Retinal pigment epithelial cell (primary cell): Measurements from ENCODE around the gene MSI2.

ENCODE experiments used
- DNase-seq: peaks from one replicate; pipeline ENCODE4 v3.0.0-alpha.2; 2010; ENCODE audit warnings: low read depth
- H3K4me3 ChIP-seq: 2 replicates; pipeline ENCODE4 v1.5.1; 2011; ENCODE audit warnings: mild to moderate bottlenecking, low read length, control low read depth, moderate library complexity
- TF ChIP-seq, protein P1 (sequence below): conservative IDR thresholded peaks from 2 replicates; pipeline ENCODE4 v1.5.1; 2011; ENCODE audit warnings: low read depth, low read length, control low read depth, inconsistent platforms

The MSI2 gene

DNA sequence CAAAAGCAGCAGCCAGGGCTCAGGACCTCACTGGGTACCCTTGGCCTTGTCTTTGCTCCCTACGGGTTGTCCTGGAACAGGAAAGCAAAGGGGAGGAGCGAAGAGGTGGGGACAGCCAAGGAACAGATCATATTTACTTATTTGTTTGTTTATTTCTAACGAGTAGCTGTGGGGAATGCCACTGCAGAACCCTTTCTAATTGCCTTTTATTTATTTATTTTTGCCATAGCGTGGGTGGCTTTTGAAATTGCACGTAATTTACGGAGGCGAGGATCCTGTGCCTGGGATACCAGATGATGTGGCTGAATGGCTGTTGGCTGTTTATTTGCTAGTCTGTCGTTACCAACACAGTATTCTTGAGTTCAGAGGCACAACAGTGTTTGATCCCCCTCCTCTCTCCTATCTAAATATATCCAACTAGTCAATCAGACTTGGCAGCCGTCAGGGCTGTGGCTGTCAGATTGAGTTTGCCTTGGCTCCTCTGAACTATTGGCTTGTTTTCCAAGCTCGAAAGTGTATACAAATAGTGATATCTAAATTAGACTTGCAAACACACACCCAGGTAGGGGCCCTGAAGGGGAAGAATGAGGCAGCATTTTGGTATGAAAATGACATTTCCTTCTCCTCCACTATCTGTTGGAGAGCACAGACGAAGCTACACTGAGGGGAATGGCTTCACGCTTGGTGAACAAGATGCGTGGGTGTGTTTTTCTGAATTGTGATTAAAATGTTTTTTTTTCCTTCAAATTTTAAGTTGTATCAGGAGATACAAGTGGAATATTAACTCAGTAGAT, 110.4 kb downstream of the MSI2 start:
- no peak for DNase-seq
- TF ChIP-seq, protein P1, sequence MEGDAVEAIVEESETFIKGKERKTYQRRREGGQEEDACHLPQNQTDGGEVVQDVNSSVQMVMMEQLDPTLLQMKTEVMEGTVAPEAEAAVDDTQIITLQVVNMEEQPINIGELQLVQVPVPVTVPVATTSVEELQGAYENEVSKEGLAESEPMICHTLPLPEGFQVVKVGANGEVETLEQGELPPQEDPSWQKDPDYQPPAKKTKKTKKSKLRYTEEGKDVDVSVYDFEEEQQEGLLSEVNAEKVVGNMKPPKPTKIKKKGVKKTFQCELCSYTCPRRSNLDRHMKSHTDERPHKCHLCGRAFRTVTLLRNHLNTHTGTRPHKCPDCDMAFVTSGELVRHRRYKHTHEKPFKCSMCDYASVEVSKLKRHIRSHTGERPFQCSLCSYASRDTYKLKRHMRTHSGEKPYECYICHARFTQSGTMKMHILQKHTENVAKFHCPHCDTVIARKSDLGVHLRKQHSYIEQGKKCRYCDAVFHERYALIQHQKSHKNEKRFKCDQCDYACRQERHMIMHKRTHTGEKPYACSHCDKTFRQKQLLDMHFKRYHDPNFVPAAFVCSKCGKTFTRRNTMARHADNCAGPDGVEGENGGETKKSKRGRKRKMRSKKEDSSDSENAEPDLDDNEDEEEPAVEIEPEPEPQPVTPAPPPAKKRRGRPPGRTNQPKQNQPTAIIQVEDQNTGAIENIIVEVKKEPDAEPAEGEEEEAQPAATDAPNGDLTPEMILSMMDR, result no peak
- no peak overlapping the region for H3K4me3 ChIP-seq

- no peak overlapping the region for H3K4me3 ChIP-seq
- TF ChIP-seq, protein P1, result no peak
- DNase-seq, result no peak
These were observed 112.5 kb downstream of the MSI2 start for GRCh38 chr17:57368637-57369336.

GRCh38 chr17:57369509-57369945, 113.2 kb downstream of the MSI2 start:
- no peak overlapping the region for H3K4me3 ChIP-seq
- TF ChIP-seq, protein P1, result no peak
- DNase-seq, result no peak

- TF ChIP-seq, protein P1, result no peak
- peak; percentile 59 for DNase-seq
- H3K4me3 ChIP-seq, result no peak overlapping the region
These were observed 113.8 kb downstream of the MSI2 start for GRCh38 chr17:57370037-57370581.

GRCh38 chr17:57370619-57371018, 114.3 kb downstream of the MSI2 start:
- TF ChIP-seq, protein P1, result no peak

GRCh38 chr17:57372156-57372555, 115.8 kb downstream of the MSI2 start:
- TF ChIP-seq, protein P1, result no peak
- no peak for DNase-seq
- no peak overlapping the region for H3K4me3 ChIP-seq

More at GRCh38 chr17:57370619-57371018, 114.3 kb downstream of the MSI2 start:
- DNase-seq, result no peak
- H3K4me3 ChIP-seq, result no peak overlapping the region
